DOHH2 (cell line): ENCODE data around the gene CCDC89.

Experiments used
- H3F3A ChIP-seq: fragments of 200-600 bp; sonication (generic), shearing (Covaris generic); 2 replicates; pipeline ENCODE4 v1.6.0; 2016; ENCODE audit warnings: antibody characterized with exemption, mild to moderate bottlenecking; ENCODE audit not compliant: control insufficient read depth, insufficient read depth
- H3K27ac ChIP-seq: fragments of 200-600 bp; sonication (generic); 2 replicates; pipeline ENCODE4 v1.5.1; 2014; ENCODE audit warnings: low read depth, mild to moderate bottlenecking, low read length, moderate library complexity
- H3K27me3 ChIP-seq: fragments of 200-600 bp; sonication (generic); 2 replicates; pipeline ENCODE4 v1.6.1; 2014; ENCODE audit warnings: mild to moderate bottlenecking, low read length, mixed read lengths; ENCODE audit not compliant: control insufficient read depth
- H3K36me3 ChIP-seq: fragments of 200-600 bp; sonication (generic); 2 replicates; pipeline ENCODE4 v1.6.1; 2014; ENCODE audit warnings: mild to moderate bottlenecking, low read length, moderate library complexity, mixed read lengths; ENCODE audit not compliant: control insufficient read depth
- H3K4me1 ChIP-seq: fragments of 200-600 bp; sonication (generic); 2 replicates; pipeline ENCODE4 v1.6.1; 2014; ENCODE audit warnings: mild to moderate bottlenecking, low read length, mixed read lengths; ENCODE audit not compliant: control insufficient read depth
- H3K4me2 ChIP-seq: fragments of 200-600 bp; sonication (generic); 2 replicates; pipeline ENCODE4 v1.6.0; 2014; ENCODE audit warnings: mild to moderate bottlenecking, low read length, moderate library complexity
- H3K4me3 ChIP-seq: fragments of 200-600 bp; sonication (generic); 2 replicates; pipeline ENCODE4 v1.5.1; 2014; ENCODE audit warnings: mild to moderate bottlenecking, low read length, mixed read lengths
- H3K79me2 ChIP-seq: fragments of 200-600 bp; sonication (generic); 2 replicates; pipeline ENCODE4 v1.6.1; 2014; ENCODE audit warnings: mild to moderate bottlenecking, low read length, mixed read lengths; ENCODE audit not compliant: control insufficient read depth
- H3K9me2 ChIP-seq: fragments of 200-600 bp; sonication (generic); replicated peaks from 2 replicates; pipeline ENCODE4 v1.6.1; 2014; ENCODE audit warnings: mild to moderate bottlenecking, low read length, mixed read lengths; ENCODE audit not compliant: control insufficient read depth
- H3K9me3 ChIP-seq: fragments of 200-600 bp; sonication (generic); 2 replicates; pipeline ENCODE4 v1.6.1; 2014; ENCODE audit warnings: antibody characterized with exemption, low read length, mixed read lengths; ENCODE audit not compliant: control insufficient read depth, insufficient read depth
- H4K20me1 ChIP-seq: fragments of 200-600 bp; sonication (generic); 2 replicates; pipeline ENCODE4 v1.6.0; 2014; ENCODE audit warnings: low read depth, mild to moderate bottlenecking, antibody characterized with exemption, low read length, moderate library complexity; ENCODE audit not compliant: control insufficient read depth, insufficient read depth
- CTCF ChIP-seq: fragments of 200-600 bp; sonication (generic); IDR thresholded peaks from one replicate; pipeline ENCODE4 v1.5.1; 2014; ENCODE audit warnings: antibody characterized with exemption, mild to moderate bottlenecking, low read depth, low read length; ENCODE audit not compliant: poor library complexity, severe bottlenecking
- EZH2phosphoT487 ChIP-seq: fragments of 200-600 bp; sonication (generic); IDR thresholded peaks from 2 replicates; pipeline ENCODE4 v1.6.1; 2017; ENCODE audit warnings: borderline replicate concordance, mild to moderate bottlenecking, antibody characterized with exemption, low read length, moderate library complexity, mixed read lengths

Gene CCDC89

GRCh38 chr11:85721191-85721590 is 35.2 kb upstream of the CCDC89 start:
- Histone ChIP-seq H3K27me3 (no peaks in the 10 kb centered on the region), H3K36me3 (no peaks in the 10 kb centered on the region), H3K4me3 (no peak overlapping the region), H4K20me1 (no peaks in the 10 kb centered on the region), H3K27ac (no peak overlapping the region), H3K9me2 (no peaks in the 10 kb centered on the region), H3F3A (no peaks in the 10 kb centered on the region), H3K79me2 (no peaks in the 10 kb centered on the region), H3K4me2 (no peak overlapping the region), H3K9me3 (no peaks in the 10 kb centered on the region), H3K4me1 (no peaks in the 10 kb centered on the region)
- TF ChIP-seq CTCF = no peak
- TF ChIP-seq EZH2phosphoT487 = no peak

GRCh38 chr11:85718991-85719807 is 33.2 kb upstream of the CCDC89 start:
- Histone ChIP-seq H4K20me1 (no peaks in the 10 kb centered on the region), H3K4me1 (no peaks in the 10 kb centered on the region), H3K27ac (no peak overlapping the region), H3K4me3 (no peak overlapping the region), H3K27me3 (peaks cover 2% of the 10 kb centered on the region; the same call in 1 of the 2 replicates), H3K36me3 (no peaks in the 10 kb centered on the region), H3K79me2 (no peaks in the 10 kb centered on the region), H3K9me3 (no peaks in the 10 kb centered on the region), H3K9me2 (no peaks in the 10 kb centered on the region), H3K4me2 (no peak overlapping the region), H3F3A (no peaks in the 10 kb centered on the region)
- TF ChIP-seq EZH2phosphoT487 (no peak), CTCF (no peak)

- H3K27me3 ChIP-seq = peaks cover 4% of the 10 kb centered on the region; the same call in 1 of the 2 replicates
- TF ChIP-seq CTCF (no peak), EZH2phosphoT487 (no peak)
- H3K4me2 ChIP-seq = no peak overlapping the region
- no peaks in the 10 kb centered on the region for H4K20me1 ChIP-seq
- no peaks in the 10 kb centered on the region for H3K4me1 ChIP-seq
- no peaks in the 10 kb centered on the region for H3K79me2 ChIP-seq
- H3K9me3 ChIP-seq = no peaks in the 10 kb centered on the region
- H3K9me2 ChIP-seq = no peaks in the 10 kb centered on the region
- no peak overlapping the region for H3K4me3 ChIP-seq
- no peak overlapping the region for H3K27ac ChIP-seq
- H3F3A ChIP-seq = no peaks in the 10 kb centered on the region
- H3K36me3 ChIP-seq = no peaks in the 10 kb centered on the region
Measured at GRCh38 chr11:85718126-85718943, 32.3 kb upstream of the CCDC89 start.
